Measurements from ENCODE around the gene DLGAP4. TPM values are rescaled to one million over a fixed set of nuclear protein-coding genes. Genes with fewer than 3 reads are reported as not detected.

Gene DLGAP4
- total and polyA plus RNA-seq, 9 of the 15 experiments (the other 6 are each of a cell fraction or from before 2014, with no cell fraction given), result 0.31 to 34.1 (median 4.5) TPM

- ChIA-PET CTCF (ENCODE audit: low intra/inter-chr PET ratio) (no interaction called here), POLR2A (interaction anchor here (1.6 kb wide), 1 partner anchor 24 kb away, joined by 4 read pairs; no protein-coding TSS in a partner anchor)
- Histone ChIP-seq H3K79me2 (ENCODE audit: control insufficient read depth, insufficient read depth, low read length) (no peaks in the 10 kb centered on the region), H3K27me3 (ENCODE audit: control insufficient read depth in 2 of 2, insufficient read depth in 2 of 2, low read length in 2 of 2) (no peaks in the 10 kb centered on the region), H2AFZ (ENCODE audit: low read depth, low read length) (no peak overlapping the region), H4K20me1 (replicated peaks; ENCODE audit: control insufficient read depth, insufficient read depth, low read length) (no peaks in the 10 kb centered on the region), H3K4me2 (ENCODE audit: insufficient read depth, low read length) (no peak overlapping the region), H3K4me1 (replicated peaks in 1 of 2; ENCODE audit: control insufficient read depth in 2 of 2, insufficient read depth in 2 of 2, low read length in 2 of 2) (no peaks in the 10 kb centered on the region; a peak in 1 of 5 replicates), H3K36me3 (ENCODE audit: control insufficient read depth, insufficient read depth, low read length) (peaks cover 35% of the 10 kb centered on the region; the same call in 2 of the 3 replicates), H3K4me3 (no peak overlapping the region), H3K9ac (ENCODE audit: insufficient read depth in 1 of 2, low read depth in 2 of 2, low read length in 2 of 2) (no peak overlapping the region), H3K9me3 (replicated peaks; ENCODE audit: control insufficient read depth, insufficient read depth, low read depth, low read length) (no peaks in the 10 kb centered on the region), H3K27ac (ENCODE audit: extremely low read depth, low read depth, low read length) (no peak overlapping the region), H3K9me1 (ENCODE audit: control insufficient read depth, insufficient read depth, low read length) (no peaks in the 10 kb centered on the region)
- TF ChIP-seq ZBTB34 (CRISPR knock-in tag; IDR thresholded peaks at IDR 0.05) (no peak), ELK1 (CRISPR knock-in tag; IDR thresholded peaks at IDR 0.05) (no peak), PYGO2 (tag; IDR thresholded peaks at IDR 0.05) (no peak), NCOA2 (IDR thresholded peaks at IDR 0.05; ENCODE audit: partially characterized antibody in 2 of 2) (no peak), ZNF398 (CRISPR knock-in tag; IDR thresholded peaks at IDR 0.05) (no peak), ZNF717 (CRISPR knock-in tag; IDR thresholded peaks at IDR 0.05) (no peak), ZBTB17 (CRISPR knock-in tag; IDR thresholded peaks at IDR 0.05) (no peak), MCM5 (IDR thresholded peaks at IDR 0.05; ENCODE audit: low read depth) (no peak), RBM39 (optimal IDR thresholded peaks at IDR 0.05; ENCODE audit: low read depth, low read length) (no peak)
- no peak for ATAC-seq
- intact Hi-C loops (cut with micrococcal nuclease) (no loop called here), in situ Hi-C loops (cut with MboI) (no loop called here)
- DNase-seq (ENCODE audit: extremely low read depth in 1 of 4, low spot score in 3 of 4), result no peak
- no peak for FAIRE-seq
- BruUV-seq (replicated peaks), result no TSS peak
- 88% methylated on average over 3 of the region's 3 CpGs for WGBS (ENCODE audit: insufficient coverage, low coverage, missing lambda C conversion rate)
Observed at GRCh38 chr20:36523341-36523740, 217.2 kb downstream of the DLGAP4 start.

Measured in K562 (cell line).